GM18519 (cell line): ENCODE measurements around the gene RANGAP1.

Experiments
- ATAC-seq: cut with Tn5 transposase; IDR thresholded peaks from one replicate; pipeline ENCODE4 v1.9.1; 2021; ENCODE audit warnings: mild to moderate bottlenecking, moderate library complexity; ENCODE audit not compliant: unreplicated experiment, low FRiP score

Gene RANGAP1

DNA sequence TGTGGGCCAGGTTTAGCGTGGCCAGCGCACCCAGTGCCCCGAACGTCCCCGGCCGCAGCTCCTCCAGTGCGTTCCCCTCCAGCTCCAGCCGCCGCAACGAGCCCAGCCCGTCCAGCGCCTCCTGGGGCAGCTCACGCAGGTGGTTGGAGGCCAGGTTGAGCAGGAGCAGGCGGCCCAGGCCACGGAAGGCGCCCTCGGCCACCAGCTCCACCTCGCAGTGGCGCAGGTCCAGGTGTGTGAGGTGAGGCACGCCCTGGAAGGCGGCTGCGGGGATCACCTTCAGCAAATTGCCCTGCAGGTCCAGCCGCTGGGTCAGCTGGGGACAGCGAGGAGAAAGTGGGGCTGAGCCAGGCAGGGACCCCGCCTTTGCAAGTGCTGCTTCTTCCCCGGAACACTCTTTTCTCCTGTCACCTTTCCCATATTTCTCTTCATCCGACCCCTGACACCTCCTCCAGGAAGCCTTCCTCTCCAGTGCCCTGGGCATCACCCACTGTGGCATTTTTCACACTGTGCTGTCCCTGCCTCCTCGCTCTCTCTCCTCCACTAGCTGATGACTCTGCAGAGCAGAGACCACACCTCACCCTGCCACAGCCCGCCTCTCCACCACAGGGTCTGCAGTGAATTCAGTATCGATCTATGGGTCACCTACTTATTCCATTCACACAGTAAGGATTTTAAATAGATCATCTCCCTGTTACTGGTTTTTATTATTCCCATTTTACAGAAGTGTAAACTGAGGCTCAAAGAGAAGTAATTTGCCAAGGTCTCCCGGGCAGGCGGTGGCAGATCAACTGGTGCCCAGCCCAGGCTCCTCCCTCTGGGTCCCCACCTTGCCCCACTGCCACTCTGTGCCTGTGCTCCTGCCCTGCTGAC lies 47.2 kb downstream of the RANGAP1 start:
- ATAC-seq, result no peak

- ATAC-seq, result no peak
Observed at GRCh38 chr22:41237707-41238569, 48.0 kb downstream of the RANGAP1 start.

DNA sequence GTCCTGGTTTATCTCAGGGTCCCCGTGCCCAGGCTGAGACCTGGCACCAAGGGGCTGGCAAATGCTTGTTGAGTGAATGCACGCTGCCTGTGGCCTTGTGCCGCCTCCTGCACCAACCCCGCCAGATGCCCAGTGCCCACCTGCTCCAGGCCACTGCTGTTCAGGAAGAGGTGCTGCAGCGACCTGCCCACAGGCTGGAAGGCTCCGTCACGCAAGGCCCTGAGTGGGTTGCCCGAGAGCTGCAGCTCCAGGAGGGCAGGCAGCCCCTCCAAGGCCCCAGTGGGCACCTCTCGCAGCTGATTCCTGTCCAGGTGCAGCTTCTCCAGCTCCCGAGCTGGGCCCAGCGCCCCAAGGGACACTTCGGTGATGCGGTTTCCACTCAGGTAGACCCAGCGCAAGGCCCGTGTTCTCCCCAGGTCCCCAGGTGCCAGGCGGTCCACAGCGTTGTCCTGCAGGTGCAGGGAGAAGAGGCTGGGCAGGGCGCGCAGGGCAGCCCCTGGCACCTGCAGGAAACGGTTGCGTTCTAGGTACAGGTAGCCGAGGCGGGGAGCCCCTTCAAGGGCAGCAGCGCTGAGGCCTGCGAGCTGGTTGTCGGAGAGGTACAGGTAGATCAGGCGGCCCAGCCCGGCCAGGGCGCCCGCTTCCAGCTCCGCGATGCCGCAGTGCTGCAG lies 48.8 kb downstream of the RANGAP1 start:
- no peak for ATAC-seq

DNA sequence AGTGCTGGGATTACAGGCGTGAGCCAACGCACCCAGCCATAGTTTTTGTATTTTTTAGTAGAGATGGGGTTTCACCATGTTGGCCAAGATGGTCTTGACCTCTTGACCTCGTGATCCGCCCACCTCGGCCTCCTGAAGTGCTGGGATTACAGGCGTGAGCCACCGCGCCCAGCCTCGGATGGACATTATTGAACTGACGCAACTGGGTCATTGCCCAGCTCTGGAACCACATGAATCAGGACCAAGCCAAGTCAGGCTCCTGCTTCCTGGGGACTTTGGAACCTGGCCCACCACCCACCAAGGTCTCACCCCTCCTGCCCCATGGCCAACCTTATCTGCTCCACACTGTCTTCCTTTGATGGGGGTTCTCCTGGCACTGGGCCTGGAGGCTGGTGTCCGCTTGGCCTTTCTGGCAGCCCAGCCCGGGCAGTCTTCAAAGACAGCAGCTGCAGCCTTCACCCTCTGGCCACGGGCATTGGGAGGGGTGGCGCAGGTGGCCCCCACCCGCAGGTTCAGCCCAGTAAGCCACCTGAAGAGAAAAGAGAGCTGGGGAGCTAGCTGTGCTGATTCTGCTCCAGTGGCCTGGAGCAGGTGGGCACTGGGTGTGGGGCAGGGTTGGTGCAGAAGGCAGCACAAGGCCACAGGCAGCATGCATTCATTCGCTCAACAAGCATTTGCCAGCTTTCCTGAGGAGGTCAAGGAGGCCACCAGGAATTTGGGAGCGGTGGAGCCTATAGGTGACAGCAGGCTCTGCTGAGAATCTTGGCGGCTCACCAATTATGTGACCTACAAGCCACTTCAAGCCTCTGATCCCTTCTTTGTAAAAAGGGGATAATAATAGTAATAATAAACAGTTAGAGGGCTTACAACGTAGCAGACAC lies 50.9 kb downstream of the RANGAP1 start:
- no peak for ATAC-seq

DNA sequence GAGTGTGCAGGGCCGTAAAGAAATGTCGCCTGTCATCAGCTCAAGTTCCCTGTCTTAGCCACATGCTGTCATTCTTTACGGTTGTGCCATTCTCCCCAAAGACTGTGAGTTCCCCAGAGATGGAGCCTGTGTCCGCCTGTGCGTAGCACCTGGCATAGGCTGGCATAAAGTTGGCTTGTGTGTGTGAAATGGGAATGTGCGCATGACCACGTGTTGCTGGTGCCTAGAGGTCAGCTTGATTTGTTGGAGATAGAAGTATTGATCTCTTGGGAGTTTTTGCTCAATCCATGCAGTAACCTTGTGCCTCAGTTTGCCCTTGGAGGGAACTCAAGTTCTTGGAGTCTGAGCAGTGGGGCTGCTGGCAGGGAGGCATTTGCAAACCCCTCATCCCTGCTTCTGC lies 54.6 kb downstream of the RANGAP1 start:
- no peak for ATAC-seq

GRCh38 chr22:41230401-41230785 lies 55.6 kb downstream of the RANGAP1 start:
- no peak for ATAC-seq

DNA sequence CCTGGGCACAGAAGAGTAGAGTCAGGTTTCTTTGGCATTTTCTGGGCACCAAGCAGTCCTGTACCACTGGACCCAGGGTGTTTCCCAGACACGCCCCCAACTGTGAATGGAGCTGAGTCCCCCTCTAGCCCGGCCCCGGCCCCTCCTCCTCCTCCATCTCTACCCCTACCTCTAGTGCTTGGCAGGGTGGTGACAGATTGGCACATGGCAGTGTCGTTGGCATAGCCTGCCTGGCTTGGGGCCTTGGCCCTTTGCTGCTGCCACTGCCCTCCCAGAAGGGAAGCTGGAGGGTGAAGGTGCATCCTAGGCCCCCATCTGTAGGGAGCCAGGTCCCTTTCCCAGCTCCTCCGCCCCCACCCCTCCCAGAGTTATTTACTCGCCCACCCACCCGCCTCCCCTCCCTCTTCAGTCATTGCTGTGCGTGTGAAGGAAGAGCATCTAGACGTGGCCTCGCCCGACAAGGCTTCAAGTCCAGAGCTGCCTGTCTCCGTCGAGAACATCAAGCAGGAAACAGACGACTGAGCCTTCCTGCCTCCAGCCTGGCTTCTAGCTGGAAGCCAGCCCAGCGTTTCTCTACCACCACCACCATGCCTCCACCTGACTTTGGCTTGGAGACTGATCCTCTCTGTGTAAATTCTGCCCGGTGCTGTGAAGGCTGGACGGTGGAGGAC lies 56.1 kb downstream of the RANGAP1 start:
- ATAC-seq, result no peak

DNA sequence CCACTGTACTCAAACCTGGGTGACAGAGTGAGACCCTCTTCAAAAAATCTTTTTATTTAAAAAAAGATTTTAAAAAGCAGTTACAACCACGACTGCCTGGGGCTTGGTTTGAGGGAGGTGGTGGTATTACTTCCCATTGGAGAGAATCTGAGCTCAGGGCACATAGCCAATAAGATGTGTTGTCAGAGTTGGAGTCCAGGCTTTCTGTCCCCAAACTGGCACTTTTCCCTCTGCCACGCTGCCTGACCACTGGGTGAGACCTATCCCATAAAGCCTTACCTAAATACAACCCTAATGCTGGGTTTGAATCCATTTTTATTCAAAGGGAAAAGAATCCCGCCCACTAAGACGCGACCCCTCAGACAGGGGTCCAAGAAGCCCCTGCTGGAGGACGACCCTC lies 56.8 kb downstream of the RANGAP1 start:
- ATAC-seq, result no peak

DNA sequence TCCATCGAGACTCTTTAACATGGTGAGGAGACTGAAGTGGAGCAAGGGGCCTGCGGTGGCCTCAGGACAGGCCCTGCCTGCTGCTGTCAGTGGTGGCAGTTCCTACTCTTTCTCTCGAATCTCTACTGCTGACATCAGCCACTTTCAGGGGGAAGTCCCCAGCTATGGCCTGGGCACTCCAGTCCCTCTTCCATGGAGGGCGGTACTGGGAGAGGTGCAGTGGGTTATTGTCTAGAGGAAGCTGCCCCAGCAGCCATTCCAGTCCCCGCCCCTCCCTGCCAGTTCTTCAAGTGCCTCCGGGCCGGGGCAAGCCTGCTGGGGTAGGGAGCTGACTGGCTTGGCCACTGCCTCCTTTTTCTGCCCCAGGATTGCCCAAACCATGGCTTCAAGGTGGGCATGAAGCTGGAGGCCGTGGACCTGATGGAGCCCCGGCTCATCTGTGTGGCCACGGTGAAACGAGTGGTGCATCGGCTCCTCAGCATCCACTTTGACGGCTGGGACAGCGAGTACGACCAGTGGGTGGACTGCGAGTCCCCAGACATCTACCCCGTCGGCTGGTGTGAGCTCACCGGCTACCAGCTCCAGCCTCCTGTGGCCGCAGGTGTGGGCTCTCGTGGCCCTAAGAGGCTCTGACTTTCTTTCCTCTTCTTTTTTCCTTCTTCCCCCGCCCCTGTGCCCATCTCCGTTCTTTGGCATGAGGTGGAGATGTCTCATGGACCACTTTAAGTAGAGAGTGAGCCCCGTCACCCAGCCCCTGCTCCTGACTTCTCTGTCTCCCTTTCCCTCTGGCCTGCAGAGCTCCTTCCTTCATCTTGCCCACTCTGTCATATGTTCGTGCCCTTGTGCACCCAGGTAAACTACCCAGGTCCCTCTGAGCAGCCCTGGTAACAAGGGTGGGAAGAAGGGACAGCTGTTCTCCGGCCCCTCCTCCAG lies 59.0 kb downstream of the RANGAP1 start:
- ATAC-seq, result no peak

DNA sequence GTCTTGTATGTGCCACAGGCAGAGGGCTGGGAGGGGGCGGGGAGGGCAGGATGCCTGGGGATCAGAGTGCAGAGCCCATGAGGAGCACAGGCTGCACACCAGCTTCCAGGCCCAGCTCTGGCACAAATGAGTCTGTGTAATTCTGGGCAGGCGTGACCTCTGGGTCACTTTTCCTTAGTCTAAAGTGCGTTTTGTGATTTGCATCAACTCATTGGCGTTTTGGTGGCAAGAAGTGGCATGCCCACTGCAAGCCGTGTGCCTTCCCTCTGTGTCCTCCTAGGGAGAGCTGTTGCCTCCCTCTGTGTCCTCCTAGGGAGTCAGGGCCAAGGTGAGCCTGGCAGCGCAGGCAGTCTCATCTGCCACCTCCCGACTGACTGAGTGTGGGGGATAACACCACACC lies 62.5 kb downstream of the RANGAP1 start:
- ATAC-seq, result no peak

- ATAC-seq, result no peak
Observed at GRCh38 chr22:41222846-41223507, 63.0 kb downstream of the RANGAP1 start.

- no peak for ATAC-seq
Observed at GRCh38 chr22:41217553-41218157, 68.3 kb downstream of the RANGAP1 start.

GRCh38 chr22:41216984-41217383 lies 69.0 kb downstream of the RANGAP1 start:
- no peak for ATAC-seq

GRCh38 chr22:41215926-41216325 lies 70.1 kb downstream of the RANGAP1 start:
- no peak for ATAC-seq

- ATAC-seq, result no peak
Observed at GRCh38 chr22:41215409-41215808, 70.6 kb downstream of the RANGAP1 start.

GRCh38 chr22:41206719-41207118 lies 79.3 kb downstream of the RANGAP1 start:
- no peak for ATAC-seq
